ENCODE results near the gene TMEM187. TPM values are rescaled to one million over a fixed set of nuclear protein-coding genes. Genes with fewer than 3 reads are reported as not detected.

The TMEM187 gene
- total and polyA plus RNA-seq, 2 donors (not counting 3 experiments of a cell fraction or from before 2014, with no cell fraction given): 2.6 to 15.7 TPM

- ChIA-PET POLR2A (interaction anchor here (0.6 kb wide), 1 partner anchor 156 kb away, joined by 3 read pairs; no protein-coding TSS in a partner anchor), CTCF (interaction anchor here (1.5 kb wide), 1 partner anchor 10 kb away, joined by 3 read pairs; the partner anchor contains the start of gene HCFC1)
- Histone ChIP-seq H3K27me3 (ENCODE audit: control insufficient read depth in 2 of 2, insufficient read depth in 2 of 2, low read length in 2 of 2) (no peaks in the 10 kb centered on the region), H3K9me1 (replicated peaks; ENCODE audit: control insufficient read depth, extremely low read depth, insufficient read depth, low read length) (no peaks in the 10 kb centered on the region), H2AFZ (ENCODE audit: low read depth, low read length) (no peak overlapping the region), H3K36me3 (ENCODE audit: control insufficient read depth in 2 of 2, extremely low read depth in 1 of 2, insufficient read depth in 2 of 2, low read length in 2 of 2) (no peaks in the 10 kb centered on the region), H3K4me2 (ENCODE audit: insufficient read depth, low read length) (no peak overlapping the region), H3K9me3 (replicated peaks; ENCODE audit: control insufficient read depth, insufficient read depth, low read length) (no peaks in the 10 kb centered on the region), H4K20me1 (replicated peaks; ENCODE audit: control insufficient read depth, extremely low read depth, insufficient read depth, low read length) (no peaks in the 10 kb centered on the region), H3K4me3 (replicated peaks in 1 of 3; ENCODE audit: insufficient read depth in 1 of 3, low read depth in 1 of 3, low read length in 3 of 3) (no peak overlapping the region), H3K27ac (ENCODE audit: insufficient read depth, low read depth, low read length) (no peak overlapping the region), H3K9ac (replicated peaks; ENCODE audit: extremely low read depth, insufficient read depth, low read length) (no peak overlapping the region), H3K79me2 (ENCODE audit: control insufficient read depth, insufficient read depth, low read length) (no peaks in the 10 kb centered on the region), H3K4me1 (ENCODE audit: control insufficient read depth, extremely low read depth, insufficient read depth, low read length) (peaks cover 10% of the 10 kb centered on the region)
- no peak for FAIRE-seq
- TF ChIP-seq JUN (IDR thresholded peaks at IDR 0.05; ENCODE audit: borderline replicate concordance, insufficient read depth, insufficient read length, low read depth) (no peak), MYC (IDR thresholded peaks at IDR 0.05; ENCODE audit: low read depth, low read length) (no peak), EZH2 (IDR thresholded peaks at IDR 0.05; ENCODE audit: borderline replicate concordance, low read depth, low read length, severe bottlenecking) (no peak), FOS (IDR thresholded peaks at IDR 0.05; ENCODE audit: borderline replicate concordance, insufficient read depth, low read length) (no peak), POLR2A (IDR thresholded peaks at IDR 0.05; ENCODE audit: low read depth, low read length) (no peak), POLR2AphosphoS5 (IDR thresholded peaks at IDR 0.05; ENCODE audit: insufficient read depth, low read depth, low read length) (no peak), GATA2 (IDR thresholded peaks at IDR 0.05; ENCODE audit: insufficient read depth, insufficient read length, low read depth, low read length) (no peak)
- TF ChIP-seq, protein P1, sequence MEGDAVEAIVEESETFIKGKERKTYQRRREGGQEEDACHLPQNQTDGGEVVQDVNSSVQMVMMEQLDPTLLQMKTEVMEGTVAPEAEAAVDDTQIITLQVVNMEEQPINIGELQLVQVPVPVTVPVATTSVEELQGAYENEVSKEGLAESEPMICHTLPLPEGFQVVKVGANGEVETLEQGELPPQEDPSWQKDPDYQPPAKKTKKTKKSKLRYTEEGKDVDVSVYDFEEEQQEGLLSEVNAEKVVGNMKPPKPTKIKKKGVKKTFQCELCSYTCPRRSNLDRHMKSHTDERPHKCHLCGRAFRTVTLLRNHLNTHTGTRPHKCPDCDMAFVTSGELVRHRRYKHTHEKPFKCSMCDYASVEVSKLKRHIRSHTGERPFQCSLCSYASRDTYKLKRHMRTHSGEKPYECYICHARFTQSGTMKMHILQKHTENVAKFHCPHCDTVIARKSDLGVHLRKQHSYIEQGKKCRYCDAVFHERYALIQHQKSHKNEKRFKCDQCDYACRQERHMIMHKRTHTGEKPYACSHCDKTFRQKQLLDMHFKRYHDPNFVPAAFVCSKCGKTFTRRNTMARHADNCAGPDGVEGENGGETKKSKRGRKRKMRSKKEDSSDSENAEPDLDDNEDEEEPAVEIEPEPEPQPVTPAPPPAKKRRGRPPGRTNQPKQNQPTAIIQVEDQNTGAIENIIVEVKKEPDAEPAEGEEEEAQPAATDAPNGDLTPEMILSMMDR (IDR thresholded peaks at IDR 0.05; ENCODE audit: extremely low read depth in 1 of 2, insufficient read depth in 1 of 2, low read depth in 1 of 2, low read length in 2 of 2): no peak
- TF ChIP-seq, protein P2, sequence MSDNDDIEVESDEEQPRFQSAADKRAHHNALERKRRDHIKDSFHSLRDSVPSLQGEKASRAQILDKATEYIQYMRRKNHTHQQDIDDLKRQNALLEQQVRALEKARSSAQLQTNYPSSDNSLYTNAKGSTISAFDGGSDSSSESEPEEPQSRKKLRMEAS (IDR thresholded peaks at IDR 0.05; ENCODE audit: insufficient read depth, insufficient read length): no peak
- dilution Hi-C loops (cut with MboI; ENCODE audit: extremely low pct_ligation_motif_present, low sequenced_read_pairs) (no loop called here), intact Hi-C loops (cut with micrococcal nuclease) (no loop called here)
- no peak for DNase-seq (ENCODE audit: low read depth, low spot score)
- no TSS peak for BruUV-seq (replicated peaks)
These were observed 8.7 kb downstream of the TMEM187 start for GRCh38 chrX:153981231-153981630.

Data from endothelial cell of umbilical vein (primary cell).